Endothelial cell of umbilical vein (primary cell): ENCODE measurements around the gene MORC2. TPM values are rescaled to one million over a fixed set of nuclear protein-coding genes. Genes with fewer than 3 reads are reported as not detected.
A peak's percentile ranks its signal among the peaks of the same experiment; 100 is the strongest.

ENCODE experiments used
- BruUV-seq: library from RNA; stranded (reverse); fragments of 400-500 nt; replicated peaks from 2 replicates; lab custom pipeline; 2021; lab: Mats Ljungman, UMichigan
- CTCF ChIA-PET: fragments of 300-600, 350-600 bp; sonication (Branson Sonifier 250); formaldehyde crosslinking; loops from one replicate; lab custom pipeline; 2021; ENCODE audit warnings: antibody characterized with exemption, inconsistent platforms; lab: Charles Lee
- POLR2A ChIA-PET: fragments of 300-600, 350-600 bp; sonication (Branson Sonifier 250); formaldehyde crosslinking; loops from one replicate; lab custom pipeline; 2021; ENCODE audit warnings: antibody characterized with exemption, inconsistent platforms; lab: Charles Lee
- DNase-seq: peaks from one replicate; pipeline ENCODE4 v3.0.0-alpha.2; 2011; ENCODE audit warnings: low read depth, low spot score
- FAIRE-seq: peaks from 2 replicates; lab custom pipeline; 2011; peaks lifted over from hg19 to GRCh38; lab: Jason Lieb, UNC
- H2AFZ ChIP-seq: 2 replicates; pipeline ENCODE4 v1.6.0; 2012; ENCODE audit warnings: low read depth, low read length, control low read depth, inconsistent platforms
- H3K27ac ChIP-seq: 2 replicates; pipeline ENCODE4 v1.5.1; 2011; ENCODE audit warnings: low read depth, mild to moderate bottlenecking, control low read depth, low read length, moderate library complexity; ENCODE audit not compliant: insufficient read depth
- H3K27me3 ChIP-seq, 2 experiments: 2 replicates each; pipeline versions ENCODE4 v1.6.0 to v1.6.1; 2011; ENCODE audit warnings: low read length in 2 of 2, mixed read lengths in 1 of 2; ENCODE audit not compliant: control insufficient read depth in 2 of 2, insufficient read depth in 2 of 2
- H3K36me3 ChIP-seq, 2 experiments: 2 replicates in 1 of 2; 3 replicates in 1 of 2; pipeline ENCODE4 v1.5.1; 2011; ENCODE audit warnings: low read length in 2 of 2, mild to moderate bottlenecking in 1 of 2, moderate library complexity in 1 of 2; ENCODE audit not compliant: control insufficient read depth in 2 of 2, insufficient read depth in 2 of 2; ENCODE audit errors: extremely low read depth in 1 of 2
- H3K4me1 ChIP-seq: 3 replicates; pipeline ENCODE4 v1.5.1; 2011; ENCODE audit warnings: mild to moderate bottlenecking, low read length; ENCODE audit not compliant: control insufficient read depth, insufficient read depth; ENCODE audit errors: extremely low read depth
- H3K4me2 ChIP-seq: 2 replicates; pipeline ENCODE4 v1.6.1; 2011; ENCODE audit warnings: low read length, control low read depth, mixed read lengths; ENCODE audit not compliant: insufficient read depth
- H3K4me3 ChIP-seq, 3 experiments: fragments of 200-600 bp in 1 of 3; sonication (generic), shearing (Covaris generic) in 1 of 3; replicated peaks in 1 of 3; 2 replicates each; pipeline ENCODE4 v1.5.1; 2011 to 2016; ENCODE audit warnings: control low read depth in 3 of 3, low read length in 3 of 3, mild to moderate bottlenecking in 2 of 3, inconsistent platforms in 1 of 3, low read depth in 1 of 3, moderate library complexity in 1 of 3; ENCODE audit not compliant: insufficient read depth in 1 of 3
- H3K79me2 ChIP-seq: 2 replicates; pipeline ENCODE4 v1.6.0; 2012; ENCODE audit warnings: low read length, inconsistent platforms; ENCODE audit not compliant: control insufficient read depth, insufficient read depth
- H3K9ac ChIP-seq: replicated peaks from 2 replicates; pipeline ENCODE3; 2011; ENCODE audit warnings: low read length, control low read depth; ENCODE audit not compliant: insufficient read depth; ENCODE audit errors: extremely low read depth
- H3K9me1 ChIP-seq: replicated peaks from 3 replicates; pipeline ENCODE4 v1.6.0; 2011; ENCODE audit warnings: mild to moderate bottlenecking, low read length; ENCODE audit not compliant: control insufficient read depth, insufficient read depth; ENCODE audit errors: extremely low read depth
- H3K9me3 ChIP-seq: replicated peaks from 2 replicates; pipeline ENCODE4 v1.5.1; 2012; ENCODE audit warnings: low read length, inconsistent platforms; ENCODE audit not compliant: control insufficient read depth, insufficient read depth
- H4K20me1 ChIP-seq: replicated peaks from 2 replicates; pipeline ENCODE3; 2011; ENCODE audit warnings: mild to moderate bottlenecking, low read length; ENCODE audit not compliant: control insufficient read depth, insufficient read depth; ENCODE audit errors: extremely low read depth
- CTCF ChIP-seq, 2 donors: IDR thresholded peaks; 1 replicate in 1 of 2; 2 replicates in 1 of 2; pipeline ENCODE4 v1.5.1; 2011; ENCODE audit warnings: low read length in 2 of 2, mild to moderate bottlenecking in 2 of 2, moderate library complexity in 2 of 2, control low read depth in 1 of 2, inconsistent platforms in 1 of 2, low read depth in 1 of 2; ENCODE audit not compliant: insufficient read depth in 1 of 2; ENCODE audit errors: extremely low read depth in 1 of 2
- EZH2 ChIP-seq: IDR thresholded peaks from 2 replicates; pipeline ENCODE4 v1.6.1; 2012; ENCODE audit warnings: borderline replicate concordance, low read depth, mild to moderate bottlenecking, moderate library complexity, low read length, inconsistent platforms; ENCODE audit not compliant: severe bottlenecking
- FOS ChIP-seq: IDR thresholded peaks from 2 replicates; pipeline ENCODE4 v1.6.1; 2011; ENCODE audit warnings: mild to moderate bottlenecking, low read length, moderate library complexity, borderline replicate concordance; ENCODE audit not compliant: insufficient read depth
- GATA2 ChIP-seq: IDR thresholded peaks from 2 replicates; pipeline ENCODE4 v1.7.0; 2011; ENCODE audit warnings: low read depth, mild to moderate bottlenecking, moderate library complexity, mixed read lengths, low read length; ENCODE audit not compliant: insufficient read length, insufficient read depth
- JUN ChIP-seq: IDR thresholded peaks from 2 replicates; pipeline ENCODE4 v1.6.1; 2011; ENCODE audit warnings: borderline replicate concordance, low read depth; ENCODE audit not compliant: insufficient read length, insufficient read depth
- MAX ChIP-seq: IDR thresholded peaks from 2 replicates; pipeline ENCODE4 v1.6.1; 2011; ENCODE audit not compliant: insufficient read depth, insufficient read length
- MYC ChIP-seq: IDR thresholded peaks from one replicate; pipeline ENCODE4 v1.6.1; 2011; ENCODE audit warnings: mild to moderate bottlenecking, low read depth, low read length
- POLR2A ChIP-seq: IDR thresholded peaks from 2 replicates; pipeline ENCODE4 v1.6.1; 2012; ENCODE audit warnings: low read depth, mild to moderate bottlenecking, control low read depth, low read length
- POLR2AphosphoS5 ChIP-seq: IDR thresholded peaks from 2 replicates; pipeline ENCODE4 v1.6.1; 2012; ENCODE audit warnings: low read depth, mild to moderate bottlenecking, control low read depth, low read length, moderate library complexity; ENCODE audit not compliant: insufficient read depth
- dilution Hi-C: fragments of 300-500 bp; cut with MboI; formaldehyde crosslinking; loops from one replicate; pipeline ENCODE4 v1.15.0; 2019; ENCODE audit warnings: low sequenced_read_pairs; ENCODE audit not compliant: extremely low pct_ligation_motif_present
- intact Hi-C: fragments of 100-400 bp; cut with micrococcal nuclease; formaldehyde crosslinking; loops from one replicate; pipeline ENCODE4 v1.10.0; 2022
- polyA plus RNA-seq, 4 experiments: library from polyadenylated mRNA; depleted of rRNA in 3 of 4; stranded (reverse) in 3 of 4; unstranded in 1 of 4; fragments of >200 nt; gene quantifications; 2 replicates each; pipeline versions ENCODE4 v1.2.1 to v1.2.3, GENCODE V29; 2011 to 2012; ENCODE audit warnings: missing spikeins in 1 of 4
- total RNA-seq: library from RNA; stranded (reverse); gene quantifications from 2 replicates; pipeline ENCODE4 v1.2.3, GENCODE V29; 2021

The MORC2 gene
- total and polyA plus RNA-seq, 2 donors (not counting 3 experiments of a cell fraction or from before 2014, with no cell fraction given), result 11.6 to 34.7 TPM

- Histone ChIP-seq H3K4me1 (peaks cover 13% of the 10 kb centered on the region), H3K36me3 (peaks cover 0 to 9% of the 10 kb centered on the region in 2 experiments), H3K4me2 (peak overlapping the region; percentile 66), H3K27ac (no peak overlapping the region), H3K9ac (no peak overlapping the region), H3K9me3 (no peaks in the 10 kb centered on the region), H2AFZ (no peak overlapping the region), H3K4me3 (peak overlapping the region in 1 of 3 experiments; percentile 23), H4K20me1 (no peaks in the 10 kb centered on the region), H3K27me3 (no peaks in the 10 kb centered on the region), H3K9me1 (no peaks in the 10 kb centered on the region), H3K79me2 (no peaks in the 10 kb centered on the region)
- BruUV-seq, result no TSS peak
- peak; percentile 24 for FAIRE-seq
- no peak for TF ChIP-seq CTCF (IDR thresholded peaks at IDR 0.05; ENCODE audit: extremely low read depth in 1 of 2, insufficient read depth in 1 of 2, low read depth in 1 of 2, low read length in 2 of 2)
- TF ChIP-seq MAX, result no peak
- TF ChIP-seq MYC, result no peak
- TF ChIP-seq FOS, result no peak
- no peak for TF ChIP-seq POLR2AphosphoS5
- TF ChIP-seq POLR2A, result no peak
- no peak for TF ChIP-seq EZH2
- no peak for TF ChIP-seq GATA2
- no peak for TF ChIP-seq JUN
- intact Hi-C loops, result loop anchor here (2.0 to 5.0 kb wide), 3 partner anchors 54 to 329 kb away; partner anchors contain the start of gene PES1
- dilution Hi-C loops, result no loop called here
- ChIA-PET POLR2A (interaction anchor here (0.7 to 0.9 kb wide), 2 partner anchors 20 to 352 kb away, joined by 3 to 9 read pairs; no protein-coding TSS in a partner anchor), CTCF (interaction anchor here (1.4 to 7.6 kb wide), 8 partner anchors 12 to 286 kb away, joined by 3 to 231 read pairs (median 8); no protein-coding TSS in a partner anchor)
- DNase-seq, result no peak
Observed at GRCh38 chr22:30921108-30921507, 47.5 kb downstream of the MORC2 start.
